ENCODE results near the gene ABHD6. TPM values are rescaled to one million over a fixed set of nuclear protein-coding genes. Genes with fewer than 3 reads are reported as not detected.

ABHD6 gene
- polyA plus RNA-seq, 3 donors: 7.3 to 11.6 (median 9.0) TPM

- intact Hi-C loops (cut with micrococcal nuclease): no loop called here
- Histone ChIP-seq H3K4me3 (replicated peaks in 1 of 3; ENCODE audit: low read depth in 2 of 3, low read length in 3 of 3) (no peak overlapping the region), H3K27me3 (ENCODE audit: control insufficient read depth in 2 of 2, insufficient read depth in 2 of 2, low read length in 2 of 2) (no peaks in the 10 kb centered on the region), H4K20me1 (ENCODE audit: insufficient read depth, low read length) (peaks cover 50% of the 10 kb centered on the region), H3K4me2 (replicated peaks; ENCODE audit: extremely low read depth, low read length, poor library complexity, severe bottlenecking) (no peak overlapping the region), H2AFZ (ENCODE audit: insufficient read depth, low read depth, low read length, poor library complexity, severe bottlenecking) (no peak overlapping the region), H3K4me1 (ENCODE audit: control insufficient read depth in 1 of 2, insufficient read depth in 2 of 2, low read length in 2 of 2) (no peaks in the 10 kb centered on the region), H3K79me2 (ENCODE audit: insufficient read depth, low read length) (no peaks in the 10 kb centered on the region), H3K36me3 (replicated peaks in 1 of 2; ENCODE audit: control insufficient read depth in 1 of 2, insufficient read depth in 2 of 2, low read length in 2 of 2) (peaks cover 5 to 23% of the 10 kb centered on the region in 2 donors), H3K27ac (ENCODE audit: low read depth in 1 of 2, low read length in 2 of 2) (no peak overlapping the region), H3K9me3 (replicated peaks in 1 of 2; ENCODE audit: control insufficient read depth in 1 of 2, insufficient read depth in 1 of 2, low read length in 2 of 2) (no peaks in the 10 kb centered on the region), H3K9ac (ENCODE audit: insufficient read depth, low read length, poor library complexity, severe bottlenecking) (no peak overlapping the region)
- no peak for TF ChIP-seq CTCF (IDR thresholded peaks at IDR 0.05)
- peaks cover 0 to 2% (median 0%) of the 10 kb centered on the region in 3 donors for H3K27me3 Mint-ChIP-seq (ENCODE audit: low read depth in 3 of 3)
- H3K27ac Mint-ChIP-seq: peak overlapping the region in 1 of 7 donors; percentile 63
- H3K36me3 Mint-ChIP-seq: peaks cover 11 to 32% of the 10 kb centered on the region in 2 donors
- no peaks in the 10 kb centered on the region for H3K4me1 Mint-ChIP-seq
- DNase-seq: no peak
- H3K9me3 Mint-ChIP-seq: no peaks in the 10 kb centered on the region
- WGBS (ENCODE audit: insufficient coverage): 89% methylated on average over 5 of the region's 7 CpGs
- H3K4me3 Mint-ChIP-seq: no peak overlapping the region
Measured at GRCh38 chr3:58249358-58250092, 11.9 kb downstream of the ABHD6 start.

DNA sequence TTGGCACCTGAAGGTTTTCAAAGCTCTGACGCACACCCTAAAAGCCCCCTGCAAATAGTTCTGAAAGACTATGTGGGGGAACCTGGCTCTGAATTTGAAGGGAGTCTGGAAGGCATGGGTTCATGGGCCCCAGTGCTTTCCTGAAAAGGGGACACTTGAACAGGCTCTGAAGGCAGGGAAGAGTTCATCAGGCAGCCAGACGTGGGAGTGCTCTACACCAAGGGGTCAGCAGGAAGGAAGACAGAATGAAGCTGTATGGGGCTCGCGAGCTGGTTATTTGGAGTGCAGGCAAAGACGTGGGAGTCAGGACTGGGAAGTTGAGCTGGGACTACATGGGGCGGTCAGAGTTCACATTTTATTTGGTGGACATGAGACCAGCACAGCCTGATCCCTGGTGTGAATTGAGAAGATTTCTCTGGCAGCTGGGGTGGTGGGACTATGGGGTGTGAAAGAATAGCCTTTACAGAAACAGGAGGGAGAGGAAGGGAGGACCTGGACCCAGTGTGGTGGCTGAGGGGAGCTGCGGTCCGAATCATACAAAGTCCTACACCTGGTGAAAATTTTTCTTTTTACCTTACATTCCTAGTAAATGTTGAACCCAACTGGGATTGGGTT lies 12.6 kb downstream of the ABHD6 start:
- Histone ChIP-seq H3K36me3 (replicated peaks in 1 of 2; ENCODE audit: control insufficient read depth in 1 of 2, insufficient read depth in 2 of 2, low read length in 2 of 2) (peaks cover 5 to 23% of the 10 kb centered on the region in 2 donors), H3K4me2 (replicated peaks; ENCODE audit: extremely low read depth, low read length, poor library complexity, severe bottlenecking) (no peak overlapping the region), H3K4me1 (ENCODE audit: control insufficient read depth in 1 of 2, insufficient read depth in 2 of 2, low read length in 2 of 2) (no peaks in the 10 kb centered on the region), H3K9ac (ENCODE audit: insufficient read depth, low read length, poor library complexity, severe bottlenecking) (no peak overlapping the region), H2AFZ (ENCODE audit: insufficient read depth, low read depth, low read length, poor library complexity, severe bottlenecking) (no peak overlapping the region), H4K20me1 (ENCODE audit: insufficient read depth, low read length) (peaks cover 45% of the 10 kb centered on the region), H3K79me2 (ENCODE audit: insufficient read depth, low read length) (no peaks in the 10 kb centered on the region), H3K27ac (ENCODE audit: low read depth in 1 of 2, low read length in 2 of 2) (no peak overlapping the region), H3K27me3 (ENCODE audit: control insufficient read depth in 2 of 2, insufficient read depth in 2 of 2, low read length in 2 of 2) (no peaks in the 10 kb centered on the region), H3K9me3 (replicated peaks in 1 of 2; ENCODE audit: control insufficient read depth in 1 of 2, insufficient read depth in 1 of 2, low read length in 2 of 2) (no peaks in the 10 kb centered on the region), H3K4me3 (replicated peaks in 1 of 3; ENCODE audit: low read depth in 2 of 3, low read length in 3 of 3) (no peak overlapping the region)
- Mint-ChIP-seq H3K4me3 (no peak overlapping the region), H3K27ac (no peak overlapping the region), H3K36me3 (peaks cover 11 to 32% of the 10 kb centered on the region in 2 donors), H3K4me1 (no peaks in the 10 kb centered on the region), H3K9me3 (no peaks in the 10 kb centered on the region), H3K27me3 (ENCODE audit: low read depth in 3 of 3) (peaks cover 0 to 2% (median 0%) of the 10 kb centered on the region in 3 donors)
- 95% methylated on average over 6 of the region's 8 CpGs for WGBS (ENCODE audit: insufficient coverage)
- TF ChIP-seq CTCF (IDR thresholded peaks at IDR 0.05): no peak
- no peak for DNase-seq
- intact Hi-C loops (cut with micrococcal nuclease): no loop called here

Measured in CD14-positive monocyte (primary cell).